CD4-positive, alpha-beta T cell (primary cell): ENCODE measurements around the gene CKAP2L. TPM values are rescaled to one million over a fixed set of nuclear protein-coding genes. Genes with fewer than 3 reads are reported as not detected.

Experiments
- ATAC-seq: fragments of 200-7000 bp; cut with Tn5 transposase; one replicate; pipeline ENCODE4 v1.10.0; 2022; ENCODE audit warnings: mild to moderate bottlenecking; ENCODE audit not compliant: poor library complexity
- CTCF ChIA-PET: fragments of 350-600 bp; sonication (Branson Sonifier 250); formaldehyde crosslinking; loops from one replicate; lab custom pipeline; 2021; ENCODE audit warnings: antibody characterized with exemption, inconsistent platforms; lab: Charles Lee
- POLR2A ChIA-PET: fragments of 350-600 bp; sonication (Branson Sonifier 250); formaldehyde crosslinking; loops from one replicate; lab custom pipeline; 2021; ENCODE audit warnings: antibody characterized with exemption, inconsistent platforms; lab: Charles Lee
- DNase-seq, 14 experiments: peaks; one replicate each; pipeline ENCODE4 v3.0.0-alpha.2; 2013 to 2020; ENCODE audit warnings: mixed read lengths in 2 of 14
- H3K27ac ChIP-seq, 2 donors: one replicate each; pipeline versions ENCODE4 v1.5.1 to v1.7.0; 2013; ENCODE audit warnings: low read length in 2 of 2, low read depth in 1 of 2, mild to moderate bottlenecking in 1 of 2
- H3K27me3 ChIP-seq, 2 experiments: 1 replicate in 1 of 2; 2 replicates in 1 of 2; pipeline versions ENCODE4 v1.6.1 to v1.7.0; 2013; ENCODE audit warnings: low read length in 2 of 2, control low read depth in 1 of 2, mild to moderate bottlenecking in 1 of 2, moderate library complexity in 1 of 2; ENCODE audit not compliant: insufficient read depth in 2 of 2, control insufficient read depth in 1 of 2
- H3K36me3 ChIP-seq: one replicate; pipeline ENCODE4 v1.6.1; 2013; ENCODE audit warnings: low read length, control low read depth; ENCODE audit not compliant: insufficient read depth
- H3K4me1 ChIP-seq: one replicate; pipeline ENCODE4 v1.6.1; 2013; ENCODE audit warnings: low read length, control low read depth; ENCODE audit not compliant: insufficient read depth
- H3K4me3 ChIP-seq: one replicate; pipeline ENCODE4 v1.5.1; 2013; ENCODE audit warnings: mild to moderate bottlenecking, low read length, moderate library complexity
- H3K9me3 ChIP-seq, 2 experiments: 1 replicate in 1 of 2; 2 replicates in 1 of 2; pipeline versions ENCODE4 v1.6.1 to v1.7.0; 2013; ENCODE audit warnings: low read length in 2 of 2, mild to moderate bottlenecking in 2 of 2, control low read depth in 1 of 2, moderate library complexity in 1 of 2; ENCODE audit not compliant: control insufficient read depth in 1 of 2, insufficient read depth in 1 of 2
- H3K27ac Mint-ChIP-seq: one replicate; pipeline ENCODE4 v1.8.0; 2020; ENCODE audit warnings: mixed read lengths
- H3K27me3 Mint-ChIP-seq: one replicate; pipeline ENCODE4 v1.8.0; 2021; ENCODE audit warnings: mixed read lengths
- H3K36me3 Mint-ChIP-seq: one replicate; pipeline ENCODE4 v1.8.0; 2021; ENCODE audit warnings: low read depth, mixed read lengths
- H3K4me1 Mint-ChIP-seq: one replicate; pipeline ENCODE4 v1.8.0; 2021; ENCODE audit warnings: low read depth, mixed read lengths
- H3K4me3 Mint-ChIP-seq: one replicate; pipeline ENCODE4 v1.8.0; 2020; ENCODE audit warnings: mild to moderate bottlenecking, mixed read lengths
- H3K9me3 Mint-ChIP-seq: one replicate; pipeline ENCODE4 v1.8.0; 2020; ENCODE audit warnings: mixed read lengths
- CTCF ChIP-seq: fragments of 200-600 bp; IDR thresholded peaks from one replicate; pipeline ENCODE4 v1.8.0; 2022; ENCODE audit warnings: antibody characterized with exemption, mild to moderate bottlenecking
- intact Hi-C, 2 experiments: fragments of 100-400 bp; cut with DNase I in 1 of 2; cut with micrococcal nuclease in 1 of 2; formaldehyde crosslinking; loops; one replicate each; pipeline versions ENCODE4 v1.15.1 to v1.9.0; 2023 to 2025; cut with DNase I, micrococcal nuclease
- total RNA-seq, 174 experiments: library from RNA in 2 of 174; stranded (reverse) in 2 of 174; gene quantifications; one replicate each; pipeline ENCODE4 v1.2.3 and lab custom pipeline; 2021 to 2026

CKAP2L gene
- total RNA-seq, 2 experiments from 2014 or later: 0.08 to 0.50 TPM

DNA sequence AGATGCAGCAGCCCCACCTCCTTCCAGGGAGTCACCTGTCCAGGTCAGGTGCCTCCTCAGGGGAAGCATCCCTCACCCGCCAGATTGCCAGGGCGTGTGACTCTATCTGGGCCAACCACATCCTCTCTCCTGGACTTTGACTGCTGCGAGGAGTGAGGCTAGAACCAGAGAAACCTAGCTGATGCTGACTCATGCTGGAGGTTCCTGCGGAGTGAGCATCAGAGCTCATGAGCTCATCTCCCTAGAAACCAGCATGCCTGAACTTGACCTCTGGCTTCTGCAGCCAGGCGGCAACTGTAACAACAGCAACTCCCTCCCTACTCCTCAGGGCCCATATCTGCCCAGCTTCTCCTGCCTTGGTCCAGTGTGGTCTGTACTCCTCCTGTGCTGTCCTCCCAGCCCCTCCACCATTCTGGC is 71.9 kb downstream of the CKAP2L start:
- no peaks in the 10 kb centered on the region for H3K36me3 ChIP-seq
- intact Hi-C loops: no loop called here
- ChIA-PET POLR2A (interaction anchor here (0.8 to 3.9 kb wide), 9 partner anchors 13 to 93 kb away, joined by 3 to 26 read pairs (median 4); partner anchors contain the start of gene SLC20A1), CTCF (interaction anchor here (0.8 to 4.0 kb wide), 3 partner anchors 34 to 92 kb away, joined by 4 to 41 read pairs (median 5); no protein-coding TSS in a partner anchor)
- Mint-ChIP-seq H3K27ac (peak overlapping the region; percentile 51), H3K4me1 (peaks cover 22% of the 10 kb centered on the region), H3K27me3 (no peaks in the 10 kb centered on the region), H3K4me3 (peak overlapping the region; percentile 14), H3K36me3 (no peaks in the 10 kb centered on the region), H3K9me3 (no peaks in the 10 kb centered on the region)
- peak overlapping the region in 1 of 2 donors; percentile 48 for H3K27ac ChIP-seq
- DNase-seq: peak in 12 of 14 experiments; percentile 12 to 85 (median 35)
- no peak overlapping the region for H3K4me3 ChIP-seq
- peaks cover 0 to 3% of the 10 kb centered on the region in 2 experiments for H3K27me3 ChIP-seq
- peaks cover 31% of the 10 kb centered on the region for H3K4me1 ChIP-seq
- no peak for TF ChIP-seq CTCF
- peak; percentile 69 for ATAC-seq
- H3K9me3 ChIP-seq: no peaks in the 10 kb centered on the region

DNA sequence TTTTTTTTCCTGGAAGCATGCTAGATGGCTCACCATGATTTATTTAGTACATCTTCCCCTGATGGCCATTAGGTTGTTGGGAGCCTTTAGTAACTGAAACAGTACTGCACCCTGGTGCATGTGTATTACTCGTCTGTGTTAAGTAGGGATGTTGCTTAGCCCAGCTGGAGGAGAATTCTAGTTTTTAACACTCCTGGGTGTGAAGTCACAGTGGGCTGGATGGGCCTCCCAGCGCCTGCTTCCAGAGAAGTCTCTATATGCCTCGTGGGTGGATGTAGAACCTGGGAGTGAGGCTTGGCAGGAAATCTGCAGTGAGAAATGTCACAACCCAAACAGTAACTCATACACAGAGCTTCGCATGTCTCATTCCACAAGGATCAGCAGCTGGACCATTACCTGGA is 72.5 kb downstream of the CKAP2L start:
- TF ChIP-seq CTCF: no peak
- H3K27me3 Mint-ChIP-seq: no peaks in the 10 kb centered on the region
- peaks cover 31% of the 10 kb centered on the region for H3K4me1 ChIP-seq
- H3K4me3 ChIP-seq: no peak overlapping the region
- no peak overlapping the region for H3K4me3 Mint-ChIP-seq
- H3K36me3 Mint-ChIP-seq: no peaks in the 10 kb centered on the region
- H3K9me3 Mint-ChIP-seq: no peaks in the 10 kb centered on the region
- no peak for ATAC-seq
- no peaks in the 10 kb centered on the region for H3K9me3 ChIP-seq
- ChIA-PET CTCF (interaction anchor here (0.8 to 4.0 kb wide), 5 partner anchors 34 to 92 kb away, joined by 4 to 41 read pairs (median 10); partner anchors contain the start of gene SLC20A1), POLR2A (interaction anchor here (1.0 to 3.9 kb wide), 8 partner anchors 13 to 92 kb away, joined by 3 to 26 read pairs (median 4); partner anchors contain the start of gene SLC20A1)
- DNase-seq: no peak
- intact Hi-C loops: loop anchor here (1.0 to 2.0 kb wide), 3 partner anchors 35 to 92 kb away; no protein-coding TSS in a partner anchor
- H3K27ac ChIP-seq: no peak overlapping the region
- H3K4me1 Mint-ChIP-seq: peaks cover 22% of the 10 kb centered on the region
- H3K27ac Mint-ChIP-seq: no peak overlapping the region
- H3K27me3 ChIP-seq: no peaks in the 10 kb centered on the region
- H3K36me3 ChIP-seq: no peaks in the 10 kb centered on the region

DNA sequence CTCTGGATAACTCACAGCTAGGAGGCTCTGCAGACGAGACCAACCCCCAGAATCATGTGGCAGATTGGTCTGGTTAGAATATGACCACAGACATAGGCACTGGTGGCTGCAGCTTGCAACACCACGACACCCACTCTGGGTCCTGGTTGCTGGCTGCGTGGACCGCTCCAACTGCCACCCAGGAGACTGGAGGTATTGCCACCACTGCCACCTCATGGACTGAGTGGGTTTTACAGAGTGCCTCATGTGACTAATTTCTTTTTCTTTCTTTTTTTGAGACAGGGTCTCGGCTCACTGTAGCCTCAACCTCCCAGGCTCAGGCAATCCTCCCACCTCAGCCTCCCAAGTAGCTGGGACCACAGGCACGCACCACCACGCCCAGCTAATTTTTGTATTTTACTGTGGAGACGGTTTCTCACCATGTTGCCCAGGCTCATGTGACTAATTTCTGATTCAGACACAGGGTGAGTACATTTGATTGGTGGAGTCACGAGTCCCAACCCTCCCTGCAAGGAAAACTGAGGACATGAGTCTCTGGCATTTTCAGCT is 73.5 kb downstream of the CKAP2L start:
- Mint-ChIP-seq H3K4me3 (no peak overlapping the region), H3K4me1 (peaks cover 22% of the 10 kb centered on the region), H3K27ac (no peak overlapping the region), H3K27me3 (no peaks in the 10 kb centered on the region), H3K9me3 (no peaks in the 10 kb centered on the region), H3K36me3 (no peaks in the 10 kb centered on the region)
- Histone ChIP-seq H3K36me3 (no peaks in the 10 kb centered on the region), H3K27ac (no peak overlapping the region), H3K4me1 (peaks cover 36% of the 10 kb centered on the region), H3K4me3 (no peak overlapping the region), H3K9me3 (no peaks in the 10 kb centered on the region), H3K27me3 (no peaks in the 10 kb centered on the region)
- TF ChIP-seq CTCF: peak; percentile 78
- POLR2A ChIA-PET: interaction anchor here (3.9 kb wide), 1 partner anchor 64 kb away, joined by 26 read pairs; no protein-coding TSS in a partner anchor
- DNase-seq (peak; percentile 54 to 84 (median 61)), ATAC-seq (peak; percentile 87)
- intact Hi-C loops: loop anchor here (1.0 to 2.0 kb wide), 3 partner anchors 36 to 91 kb away; no protein-coding TSS in a partner anchor
- CTCF ChIA-PET: interaction anchor here (0.6 to 4.0 kb wide), 10 partner anchors 23 to 103 kb away, joined by 3 to 41 read pairs (median 4); partner anchors contain the start of gene SLC20A1
